Activated CD4-positive, alpha-beta T cell treated with anti-CD3 and anti-CD28 coated beads for 36 hours (primary cell): ENCODE measurements around the gene TRIM16. TPM values are rescaled to one million over a fixed set of nuclear protein-coding genes. Genes with fewer than 3 reads are reported as not detected.
"Not testable (repeated sequence)": the region's sequence is repeated elsewhere in the genome, so short reads cannot be mapped to it uniquely, and the experiment has no call there.

Source experiments
- ATAC-seq: fragments of 200-7000 bp; cut with Tn5 transposase; one replicate; pipeline ENCODE4 v1.10.0; 2021; ENCODE audit warnings: mild to moderate bottlenecking, moderate library complexity
- CTCF ChIA-PET: fragments of 350-600 bp; sonication (Branson Sonifier 250); formaldehyde crosslinking; loops from one replicate; lab custom pipeline; 2021; ENCODE audit warnings: antibody characterized with exemption; lab: Charles Lee
- POLR2A ChIA-PET: fragments of 350-600 bp; sonication (Branson Sonifier 250); formaldehyde crosslinking; loops from one replicate; lab custom pipeline; 2021; ENCODE audit warnings: antibody characterized with exemption, inconsistent platforms; lab: Charles Lee
- DNase-seq: peaks from one replicate; pipeline ENCODE4 v3.0.0-alpha.2; 2020
- H3K27ac Mint-ChIP-seq: one replicate; pipeline ENCODE4 v1.8.0; 2021; ENCODE audit warnings: mixed read lengths
- H3K27me3 Mint-ChIP-seq: one replicate; pipeline ENCODE4 v1.8.0; 2021; ENCODE audit warnings: mixed read lengths
- H3K36me3 Mint-ChIP-seq: one replicate; pipeline ENCODE4 v1.8.0; 2021; ENCODE audit warnings: low read depth, mixed read lengths
- H3K4me1 Mint-ChIP-seq: one replicate; pipeline ENCODE4 v1.8.0; 2021; ENCODE audit warnings: mixed read lengths
- H3K4me3 Mint-ChIP-seq: one replicate; pipeline ENCODE4 v1.8.0; 2021; ENCODE audit warnings: mild to moderate bottlenecking, moderate library complexity, mixed read lengths
- H3K9me3 Mint-ChIP-seq: one replicate; pipeline ENCODE4 v1.8.0; 2021; ENCODE audit warnings: low read depth, mixed read lengths
- intact Hi-C, 2 experiments: fragments of 100-400 bp; cut with DNase I in 1 of 2; cut with micrococcal nuclease in 1 of 2; formaldehyde crosslinking; loops; one replicate each; pipeline versions ENCODE4 v1.14.2 to v1.15.1; 2022 to 2024; cut with DNase I, micrococcal nuclease
- total RNA-seq, 2 experiments: library from RNA; stranded (reverse); gene quantifications; one replicate each; pipeline ENCODE4 v1.2.3, GENCODE V29; 2021

The TRIM16 gene
- total RNA-seq, 2 experiments from 2014 or later: 13.5 to 14.1 TPM

DNA sequence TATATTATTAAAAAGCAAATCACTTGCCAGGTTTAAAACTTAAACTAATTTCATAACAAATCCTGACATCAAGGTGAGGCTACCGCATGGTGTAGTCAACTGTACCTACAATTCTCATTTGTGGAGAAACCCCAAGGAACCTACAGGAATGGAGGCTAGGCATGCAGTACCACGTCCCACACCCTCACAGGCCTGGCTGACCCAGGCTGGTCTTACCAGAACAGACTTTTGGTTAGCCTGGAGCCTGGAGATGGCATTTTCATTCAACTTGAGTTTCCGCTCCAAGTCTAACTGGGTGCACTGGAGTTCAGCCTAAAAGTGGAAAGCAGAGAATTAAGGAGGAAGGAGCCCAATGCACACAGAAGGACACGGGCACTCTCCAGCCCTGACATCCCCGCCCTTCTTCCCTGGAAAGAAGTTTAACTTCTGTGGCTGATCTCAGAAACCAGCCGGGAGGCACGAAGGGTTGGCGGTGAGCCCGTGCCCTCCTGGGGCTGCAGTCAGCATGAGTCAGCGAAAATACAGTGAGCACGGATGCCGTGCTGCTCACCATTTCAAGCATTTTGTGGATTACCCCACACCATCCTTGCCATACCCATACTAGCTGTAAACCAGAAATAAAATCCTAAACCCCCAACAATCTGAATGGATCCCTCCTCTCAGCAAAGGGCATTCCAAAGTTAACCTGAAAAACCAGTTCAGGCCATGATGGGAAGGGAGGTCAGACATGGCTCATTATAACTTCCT, 41.4 kb downstream of the TRIM16 start:
- intact Hi-C loops, ATAC-seq, H3K4me1 Mint-ChIP-seq, DNase-seq, H3K9me3 Mint-ChIP-seq, POLR2A ChIA-PET, H3K4me3 Mint-ChIP-seq, H3K36me3 Mint-ChIP-seq, H3K27me3 Mint-ChIP-seq, H3K27ac Mint-ChIP-seq, CTCF ChIA-PET: not testable (repeated sequence)

DNA sequence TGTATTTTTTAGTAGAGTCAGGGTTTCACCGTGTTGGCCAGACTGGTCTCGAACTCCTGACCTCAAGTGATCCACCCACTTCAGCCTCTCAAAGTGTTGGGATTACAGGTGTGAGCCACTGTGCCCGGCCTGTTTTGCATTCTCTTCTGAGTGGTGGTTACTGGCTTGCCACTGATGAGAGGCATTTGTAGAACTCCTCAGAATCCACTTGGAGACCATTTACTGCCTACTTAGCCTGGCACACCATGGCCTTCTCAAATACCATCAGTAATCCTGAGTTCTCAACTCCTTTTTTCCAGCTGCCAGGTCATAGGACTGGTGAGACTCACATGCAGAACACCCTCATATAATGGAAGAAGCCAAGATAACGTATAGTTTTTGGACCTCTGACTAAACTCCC, 42.1 kb downstream of the TRIM16 start:
- intact Hi-C loops, POLR2A ChIA-PET, H3K4me1 Mint-ChIP-seq, H3K27me3 Mint-ChIP-seq, ATAC-seq, CTCF ChIA-PET, H3K4me3 Mint-ChIP-seq, H3K36me3 Mint-ChIP-seq, H3K9me3 Mint-ChIP-seq, H3K27ac Mint-ChIP-seq, DNase-seq: not testable (repeated sequence)

- H3K9me3 Mint-ChIP-seq, intact Hi-C loops, DNase-seq, POLR2A ChIA-PET, H3K4me1 Mint-ChIP-seq, CTCF ChIA-PET, ATAC-seq, H3K27ac Mint-ChIP-seq, H3K27me3 Mint-ChIP-seq, H3K4me3 Mint-ChIP-seq: not testable (repeated sequence)
- peaks cover 20% of the 10 kb centered on the region for H3K36me3 Mint-ChIP-seq
Observed at GRCh38 chr17:15630930-15631453, 53.1 kb downstream of the TRIM16 start.

GRCh38 chr17:15629991-15630390, 54.1 kb downstream of the TRIM16 start:
- ATAC-seq, H3K4me3 Mint-ChIP-seq, DNase-seq, CTCF ChIA-PET, H3K4me1 Mint-ChIP-seq, POLR2A ChIA-PET, H3K9me3 Mint-ChIP-seq, H3K27ac Mint-ChIP-seq, intact Hi-C loops, H3K27me3 Mint-ChIP-seq: not testable (repeated sequence)
- H3K36me3 Mint-ChIP-seq: peaks cover 17% of the 10 kb centered on the region

GRCh38 chr17:15623661-15624209, 60.4 kb downstream of the TRIM16 start:
- H3K27ac Mint-ChIP-seq, ATAC-seq, intact Hi-C loops, H3K36me3 Mint-ChIP-seq, DNase-seq, H3K4me1 Mint-ChIP-seq, CTCF ChIA-PET, H3K9me3 Mint-ChIP-seq, H3K27me3 Mint-ChIP-seq, H3K4me3 Mint-ChIP-seq, POLR2A ChIA-PET: not testable (repeated sequence)

DNA sequence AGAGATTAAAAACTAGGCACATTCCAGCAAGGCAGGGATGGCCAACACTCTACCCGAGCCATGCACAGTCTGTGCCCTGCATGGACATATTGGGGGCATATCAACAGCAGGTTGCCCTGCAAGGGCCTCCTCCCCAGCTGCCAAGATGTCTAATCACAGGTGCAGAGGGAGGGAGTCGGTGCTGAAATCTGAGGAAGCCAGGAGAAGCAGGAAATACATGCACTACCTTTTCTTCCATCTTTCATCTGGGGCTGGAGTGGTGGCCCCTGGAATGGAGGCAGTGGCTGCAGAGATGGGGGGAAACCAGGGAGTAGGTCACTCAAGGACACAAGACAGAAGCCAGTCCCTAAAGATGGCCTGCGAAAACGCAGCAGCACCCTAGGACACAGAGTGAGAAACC, 60.9 kb downstream of the TRIM16 start:
- H3K4me1 Mint-ChIP-seq, H3K9me3 Mint-ChIP-seq, H3K4me3 Mint-ChIP-seq, ATAC-seq, CTCF ChIA-PET, POLR2A ChIA-PET, H3K27me3 Mint-ChIP-seq, H3K36me3 Mint-ChIP-seq, intact Hi-C loops, DNase-seq, H3K27ac Mint-ChIP-seq: not testable (repeated sequence)

- ATAC-seq, intact Hi-C loops, H3K4me1 Mint-ChIP-seq, H3K27ac Mint-ChIP-seq, H3K27me3 Mint-ChIP-seq, POLR2A ChIA-PET, H3K9me3 Mint-ChIP-seq, DNase-seq, H3K36me3 Mint-ChIP-seq, H3K4me3 Mint-ChIP-seq: not testable (repeated sequence)
- CTCF ChIA-PET: interaction anchor here (0.6 kb wide), 1 partner anchor 249 kb away, joined by 3 read pairs; no protein-coding TSS in a partner anchor
Observed at GRCh38 chr17:15622124-15622523, 62.0 kb downstream of the TRIM16 start.

GRCh38 chr17:15619331-15620058, 64.6 kb downstream of the TRIM16 start, which contains the start of gene FBXW10B:
Gene FBXW10B (minus strand): TSS chr17:15619704. CDS start chr17:15619512, 192 bp downstream.
- intact Hi-C loops, H3K27me3 Mint-ChIP-seq, ATAC-seq, CTCF ChIA-PET, H3K27ac Mint-ChIP-seq, POLR2A ChIA-PET, H3K4me3 Mint-ChIP-seq, H3K36me3 Mint-ChIP-seq, H3K9me3 Mint-ChIP-seq, H3K4me1 Mint-ChIP-seq, DNase-seq: not testable (repeated sequence)

DNA sequence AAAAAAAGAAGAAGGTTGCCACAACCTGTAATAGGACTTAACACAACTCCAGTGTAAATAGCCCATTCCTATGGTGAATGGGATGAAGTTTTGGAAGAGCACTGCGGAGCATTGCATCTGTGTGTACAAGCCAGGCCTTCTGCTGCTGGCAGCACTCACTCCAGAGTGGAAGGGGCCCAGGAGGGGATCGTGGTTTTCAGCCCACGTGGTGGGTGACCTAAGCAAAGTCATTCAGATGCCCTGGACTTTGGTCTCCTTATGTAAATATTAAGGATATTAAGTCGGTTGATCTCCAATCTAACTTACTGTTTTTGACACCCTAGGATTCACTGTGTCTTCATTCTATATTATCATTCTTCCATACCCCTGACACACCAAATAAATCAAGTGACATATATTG, 67.3 kb downstream of the TRIM16 start:
- H3K4me1 Mint-ChIP-seq, POLR2A ChIA-PET, H3K27ac Mint-ChIP-seq, H3K27me3 Mint-ChIP-seq, DNase-seq, intact Hi-C loops, H3K9me3 Mint-ChIP-seq, CTCF ChIA-PET, H3K36me3 Mint-ChIP-seq, ATAC-seq, H3K4me3 Mint-ChIP-seq: not testable (repeated sequence)

DNA sequence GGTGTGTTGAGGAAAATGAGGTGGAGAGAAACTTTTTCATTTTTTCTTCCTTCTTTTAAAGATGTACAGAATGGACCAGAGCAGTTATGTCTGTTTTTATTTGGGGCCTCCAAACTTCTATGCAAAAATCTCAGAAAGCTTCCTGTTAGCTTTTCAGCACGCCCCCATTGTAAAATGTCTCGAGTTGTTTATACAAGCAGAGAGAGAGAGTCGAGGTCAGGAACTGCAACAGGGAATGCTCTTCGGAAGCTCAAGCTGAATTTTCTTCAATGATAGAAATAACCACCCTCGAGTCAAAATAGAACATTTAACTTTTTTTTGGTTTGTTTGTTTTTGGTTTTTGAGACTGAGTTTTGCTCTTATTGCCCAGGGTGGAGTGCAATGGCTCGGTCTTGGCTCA, 68.3 kb downstream of the TRIM16 start:
- H3K27ac Mint-ChIP-seq, POLR2A ChIA-PET, H3K9me3 Mint-ChIP-seq, DNase-seq, H3K4me1 Mint-ChIP-seq, H3K36me3 Mint-ChIP-seq, H3K27me3 Mint-ChIP-seq, ATAC-seq, intact Hi-C loops, H3K4me3 Mint-ChIP-seq, CTCF ChIA-PET: not testable (repeated sequence)

DNA sequence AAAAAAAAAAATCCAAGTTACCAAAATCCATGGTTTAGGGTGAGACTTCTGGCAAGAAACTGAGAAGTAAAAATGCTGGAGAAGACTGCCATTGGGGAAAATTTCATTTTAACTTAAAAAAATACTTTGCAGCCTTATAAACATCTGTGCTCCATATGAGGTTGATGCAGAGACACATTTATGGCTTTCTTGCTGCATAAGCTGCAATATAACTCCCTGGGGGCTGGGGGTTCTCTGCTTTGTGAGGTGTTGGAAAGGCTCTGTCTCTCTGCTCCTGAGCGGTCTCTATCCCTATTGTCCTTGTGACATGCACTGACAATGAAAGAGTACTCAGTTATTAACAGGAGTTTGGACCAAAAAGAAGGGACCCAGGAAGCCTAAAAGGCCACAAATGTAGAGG, 71.0 kb downstream of the TRIM16 start:
- POLR2A ChIA-PET, CTCF ChIA-PET, H3K9me3 Mint-ChIP-seq, H3K36me3 Mint-ChIP-seq, H3K27me3 Mint-ChIP-seq, H3K4me1 Mint-ChIP-seq, H3K4me3 Mint-ChIP-seq, H3K27ac Mint-ChIP-seq, ATAC-seq, DNase-seq, intact Hi-C loops: not testable (repeated sequence)
